WTC11 (cell line): ENCODE measurements around the gene IFT27.

Experiments used
- CBFB ChIP-seq: sonication (generic); formaldehyde crosslinking; IDR thresholded peaks from 2 replicates; pipeline ENCODE4 v1.8.1; 2022; ENCODE audit warnings: mild to moderate bottlenecking, low read depth, missing genetic modification reagents
- JUN ChIP-seq: sonication (generic); formaldehyde crosslinking; IDR thresholded peaks from 2 replicates; pipeline ENCODE4 v1.8.0; 2023; ENCODE audit warnings: mild to moderate bottlenecking, missing genetic modification reagents
- MAX ChIP-seq: sonication (generic); formaldehyde crosslinking; IDR thresholded peaks from 2 replicates; pipeline ENCODE4 v1.8.0; 2022; ENCODE audit warnings: mild to moderate bottlenecking, missing genetic modification reagents
- SMAD3 ChIP-seq: sonication (generic); formaldehyde crosslinking; IDR thresholded peaks from 2 replicates; pipeline ENCODE4 v1.8.0; 2022; ENCODE audit warnings: missing genetic modification reagents, mild to moderate bottlenecking, borderline replicate concordance
- TF ChIP-seq, protein P1 (sequence below): sonication (generic); formaldehyde crosslinking; IDR thresholded peaks from 2 replicates; pipeline ENCODE4 v1.8.0; 2022; ENCODE audit warnings: mild to moderate bottlenecking, missing genetic modification reagents

- TF ChIP-seq MAX (CRISPR knock-in tag), result no peak
- TF ChIP-seq CBFB, result no peak
- no peak for TF ChIP-seq JUN (CRISPR knock-in tag)
- TF ChIP-seq SMAD3 (CRISPR knock-in tag), result no peak
- TF ChIP-seq, protein P1, sequence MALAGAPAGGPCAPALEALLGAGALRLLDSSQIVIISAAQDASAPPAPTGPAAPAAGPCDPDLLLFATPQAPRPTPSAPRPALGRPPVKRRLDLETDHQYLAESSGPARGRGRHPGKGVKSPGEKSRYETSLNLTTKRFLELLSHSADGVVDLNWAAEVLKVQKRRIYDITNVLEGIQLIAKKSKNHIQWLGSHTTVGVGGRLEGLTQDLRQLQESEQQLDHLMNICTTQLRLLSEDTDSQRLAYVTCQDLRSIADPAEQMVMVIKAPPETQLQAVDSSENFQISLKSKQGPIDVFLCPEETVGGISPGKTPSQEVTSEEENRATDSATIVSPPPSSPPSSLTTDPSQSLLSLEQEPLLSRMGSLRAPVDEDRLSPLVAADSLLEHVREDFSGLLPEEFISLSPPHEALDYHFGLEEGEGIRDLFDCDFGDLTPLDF, result no peak
These were observed 35.3 kb upstream of the IFT27 start for GRCh38 chr22:36811094-36811800.
